ENCODE results near the gene MRGPRG. TPM values are rescaled to one million over a fixed set of nuclear protein-coding genes. Genes with fewer than 3 reads are reported as not detected.

The MRGPRG gene
- total and polyA plus RNA-seq, 2 of the 4 experiments (the other 2 are of a cell fraction) = not detected

DNA sequence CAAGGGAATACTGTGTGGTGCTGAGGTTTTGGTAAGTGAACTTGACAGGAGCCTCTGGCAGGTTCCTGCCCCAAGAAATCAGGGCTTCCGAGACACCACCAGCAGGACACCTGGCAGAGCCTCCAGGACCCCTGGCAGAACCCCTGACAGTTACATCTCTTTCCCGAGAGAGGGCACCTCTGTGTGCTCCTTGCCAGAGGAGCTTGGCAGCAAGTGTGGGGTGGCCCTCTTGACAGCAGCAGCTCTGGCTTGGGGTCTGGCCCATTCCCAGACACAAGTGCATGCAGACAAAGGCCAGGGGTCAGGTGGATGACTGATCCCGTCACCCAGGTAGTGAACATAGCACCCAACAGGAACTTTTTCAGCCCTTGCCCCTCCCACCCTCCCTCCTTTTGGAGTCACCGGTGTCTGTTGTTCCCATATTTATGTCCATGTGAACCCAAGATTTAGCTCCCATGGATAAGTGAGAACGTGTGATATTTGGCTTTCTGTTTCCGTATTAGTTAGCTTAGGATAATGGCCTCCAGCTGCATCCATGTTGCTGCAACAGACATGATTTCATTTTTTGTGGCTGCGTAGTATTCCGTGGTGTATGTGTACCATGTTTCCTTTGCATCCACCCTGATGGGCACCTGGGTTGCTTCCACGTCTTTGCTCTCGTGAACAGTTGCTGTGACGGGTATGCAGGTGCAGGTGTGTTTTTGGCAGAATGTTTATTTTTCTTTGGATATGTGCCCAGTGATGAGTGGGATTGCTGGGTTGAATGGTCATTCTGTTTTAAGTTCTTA, 32.3 kb downstream of the MRGPRG start:
- H3K4me1 ChIP-seq (ENCODE audit: control insufficient read depth, insufficient read depth, low read length) = no peaks in the 10 kb centered on the region
- TF ChIP-seq CHD1 (IDR thresholded peaks at IDR 0.05; ENCODE audit: low read depth, low read length) (no peak), BHLHE40 (IDR thresholded peaks at IDR 0.05; ENCODE audit: low read depth, low read length) (no peak), MXI1 (IDR thresholded peaks at IDR 0.05; ENCODE audit: borderline replicate concordance, low read depth, low read length) (no peak), ELK1 (IDR thresholded peaks at IDR 0.05; ENCODE audit: borderline replicate concordance, low read depth, low read length) (no peak), SMC3 (IDR thresholded peaks at IDR 0.05; ENCODE audit: low read depth, low read length) (no peak), RAD21 (IDR thresholded peaks at IDR 0.05; ENCODE audit: low read length) (no peak), CEBPB (IDR thresholded peaks at IDR 0.05; ENCODE audit: low read depth, low read length) (no peak), FOS (IDR thresholded peaks at IDR 0.05; ENCODE audit: low read depth, low read length) (no peak), USF2 (IDR thresholded peaks at IDR 0.05; ENCODE audit: low read depth, low read length) (no peak), MAFK (IDR thresholded peaks at IDR 0.05; ENCODE audit: low read depth, low read length) (no peak), MAZ (IDR thresholded peaks at IDR 0.05; ENCODE audit: borderline replicate concordance, low read depth, low read length) (no peak), NFE2L2 (IDR thresholded peaks at IDR 0.05; ENCODE audit: low read depth, low read length) (no peak), RFX5 (IDR thresholded peaks at IDR 0.05; ENCODE audit: low read depth, low read length) (no peak), POLR2A (IDR thresholded peaks at IDR 0.05; ENCODE audit: low read depth, low read length) (no peak)
- TF ChIP-seq, protein P1, sequence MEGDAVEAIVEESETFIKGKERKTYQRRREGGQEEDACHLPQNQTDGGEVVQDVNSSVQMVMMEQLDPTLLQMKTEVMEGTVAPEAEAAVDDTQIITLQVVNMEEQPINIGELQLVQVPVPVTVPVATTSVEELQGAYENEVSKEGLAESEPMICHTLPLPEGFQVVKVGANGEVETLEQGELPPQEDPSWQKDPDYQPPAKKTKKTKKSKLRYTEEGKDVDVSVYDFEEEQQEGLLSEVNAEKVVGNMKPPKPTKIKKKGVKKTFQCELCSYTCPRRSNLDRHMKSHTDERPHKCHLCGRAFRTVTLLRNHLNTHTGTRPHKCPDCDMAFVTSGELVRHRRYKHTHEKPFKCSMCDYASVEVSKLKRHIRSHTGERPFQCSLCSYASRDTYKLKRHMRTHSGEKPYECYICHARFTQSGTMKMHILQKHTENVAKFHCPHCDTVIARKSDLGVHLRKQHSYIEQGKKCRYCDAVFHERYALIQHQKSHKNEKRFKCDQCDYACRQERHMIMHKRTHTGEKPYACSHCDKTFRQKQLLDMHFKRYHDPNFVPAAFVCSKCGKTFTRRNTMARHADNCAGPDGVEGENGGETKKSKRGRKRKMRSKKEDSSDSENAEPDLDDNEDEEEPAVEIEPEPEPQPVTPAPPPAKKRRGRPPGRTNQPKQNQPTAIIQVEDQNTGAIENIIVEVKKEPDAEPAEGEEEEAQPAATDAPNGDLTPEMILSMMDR (conservative IDR thresholded peaks at IDR 0.05; ENCODE audit: low read depth, low read length) = no peak
- no peaks in the 10 kb centered on the region for H3K9me3 ChIP-seq (ENCODE audit: control insufficient read depth, insufficient read depth, low read length)
- ChIA-PET POLR2A (ENCODE audit: unreplicated experiment) (no interaction called here), CTCF (no interaction called here)
- no peak overlapping the region for H2BK20ac ChIP-seq (ENCODE audit: low read depth, low read length)
- peaks cover 40% of the 10 kb centered on the region for H3K27me3 ChIP-seq (ENCODE audit: control insufficient read depth, insufficient read depth, low read length)
- no peak overlapping the region for H2AK5ac ChIP-seq (ENCODE audit: low read depth, low read length)
- H3K56ac ChIP-seq (ENCODE audit: extremely low read depth, insufficient read depth, low read length) = no peak overlapping the region
- no peaks in the 10 kb centered on the region for H4K20me1 ChIP-seq (ENCODE audit: insufficient read depth, low read length)
- ATAC-seq (ENCODE audit: low read depth) = no peak
- H2BK5ac ChIP-seq (ENCODE audit: low read depth, low read length, poor library complexity, severe bottlenecking) = no peak overlapping the region
- H2AFZ ChIP-seq (replicated peaks; ENCODE audit: low read length, poor library complexity) = no peak overlapping the region
- no peak overlapping the region for H4K8ac ChIP-seq (ENCODE audit: low read depth in 2 of 2, low read length in 2 of 2)
- no peak overlapping the region for H4K5ac ChIP-seq (ENCODE audit: low read depth, low read length)
- H4K91ac ChIP-seq (ENCODE audit: insufficient read depth, low read depth, low read length) = no peak overlapping the region
- H3K9me1 ChIP-seq (ENCODE audit: insufficient read depth, low read length) = no peaks in the 10 kb centered on the region
- H3K36me3 ChIP-seq (ENCODE audit: control insufficient read depth, insufficient read depth, low read length) = no peaks in the 10 kb centered on the region
- intact Hi-C loops (cut with micrococcal nuclease) (no loop called here), dilution Hi-C loops (cut with HindIII; ENCODE audit: low sequenced_read_pairs, unreplicated experiment) (no loop called here), in situ Hi-C loops (cut with MboI; ENCODE audit: low sequenced_read_pairs) (no loop called here)
- H3K4me3 ChIP-seq (ENCODE audit: insufficient read depth, low read depth, low read length) = no peak overlapping the region
- no peak overlapping the region for H3K9ac ChIP-seq (ENCODE audit: low read depth, low read length)
- H3K18ac ChIP-seq (ENCODE audit: low read depth, low read length) = no peak overlapping the region
- DNase-seq = no peak
- 69% methylated on average over 3 of the region's 11 CpGs; no CpG with 5 or more reads in 1 of the 2 experiments for WGBS, 2 experiments (ENCODE audit: extremely low coverage in 2 of 2, insufficient read length in 1 of 2)
- no peaks in the 10 kb centered on the region for H3K79me1 ChIP-seq (ENCODE audit: low read depth in 1 of 2, low read length in 2 of 2)
- no peak overlapping the region for H3K4me2 ChIP-seq (ENCODE audit: low read depth, low read length)
- H3K23ac ChIP-seq (ENCODE audit: low read depth, low read length) = no peak overlapping the region
- no peak overlapping the region for H2AK9ac ChIP-seq (replicated peaks; ENCODE audit: low read depth, low read length, poor library complexity)
- H2BK120ac ChIP-seq (ENCODE audit: low read depth, low read length) = no peak overlapping the region
- H2BK15ac ChIP-seq (ENCODE audit: low read depth, low read length) = no peak overlapping the region
- H3K4ac ChIP-seq (ENCODE audit: low read depth, low read length) = no peak overlapping the region
- H3K14ac ChIP-seq (replicated peaks; ENCODE audit: low read depth, low read length) = no peak overlapping the region
- no peak overlapping the region for H3K27ac ChIP-seq (ENCODE audit: insufficient read depth, low read length)
- no TSS peak for BruUV-seq (replicated peaks)

Data from IMR-90 (cell line).